DND-41 (cell line): Measurements from ENCODE around the gene GNLY.

Source experiments
- ATAC-seq: fragments of 200-7000 bp; cut with Tn5 transposase; 3 replicates; pipeline ENCODE4 v1.9.1; 2021; ENCODE audit warnings: low read depth; ENCODE audit not compliant: insufficient read depth
- DNase-seq: peaks from one replicate; pipeline ENCODE4 v3.0.0-alpha.2; 2020
- H2AFZ ChIP-seq: 2 replicates; pipeline ENCODE4 v1.6.0; 2012; ENCODE audit warnings: low read depth, low read length
- H3K27ac ChIP-seq: 2 replicates; pipeline ENCODE4 v1.5.1; 2012; ENCODE audit warnings: low read length, inconsistent platforms
- H3K27me3 ChIP-seq: fragments of 200-600 bp; sonication (generic); 2 replicates; pipeline ENCODE4 v1.6.0; 2012; ENCODE audit warnings: low read length, mild to moderate bottlenecking, inconsistent platforms; ENCODE audit not compliant: insufficient read depth, poor library complexity
- H3K36me3 ChIP-seq: 2 replicates; pipeline ENCODE4 v1.5.1; 2012; ENCODE audit warnings: low read length, inconsistent platforms; ENCODE audit not compliant: insufficient read depth
- H3K4me1 ChIP-seq: 2 replicates; pipeline ENCODE4 v1.5.1; 2012; ENCODE audit warnings: mild to moderate bottlenecking, low read length; ENCODE audit not compliant: insufficient read depth
- H3K4me2 ChIP-seq: 2 replicates; pipeline ENCODE4 v1.6.0; 2012; ENCODE audit warnings: mild to moderate bottlenecking, moderate library complexity, low read length, inconsistent platforms; ENCODE audit not compliant: insufficient read depth
- H3K4me3 ChIP-seq, 2 experiments: fragments of 200-600 bp in 1 of 2; shearing (Covaris generic) in 1 of 2; 2 replicates each; pipeline ENCODE4 v1.5.1; 2012 to 2016; ENCODE audit warnings: inconsistent platforms in 2 of 2, low read length in 2 of 2, mild to moderate bottlenecking in 2 of 2, low read depth in 1 of 2, moderate library complexity in 1 of 2
- H3K79me2 ChIP-seq: 2 replicates; pipeline ENCODE4 v1.6.0; 2012; ENCODE audit warnings: low read length, inconsistent platforms; ENCODE audit not compliant: insufficient read depth
- H3K9ac ChIP-seq: 2 replicates; pipeline ENCODE4 v1.6.0; 2012; ENCODE audit warnings: low read depth, mild to moderate bottlenecking, inconsistent platforms, low read length, moderate library complexity
- H3K9me3 ChIP-seq: 2 replicates; pipeline ENCODE4 v1.5.1; 2012; ENCODE audit warnings: low read length, moderate library complexity, mild to moderate bottlenecking, inconsistent platforms; ENCODE audit not compliant: insufficient read depth, severe bottlenecking
- H4K20me1 ChIP-seq: 2 replicates; pipeline ENCODE4 v1.6.0; 2012; ENCODE audit warnings: low read length; ENCODE audit not compliant: insufficient read depth
- EZH2 ChIP-seq: IDR thresholded peaks from 3 replicates; pipeline ENCODE4 v1.6.1; 2012; ENCODE audit warnings: borderline replicate concordance, low read depth, mild to moderate bottlenecking, moderate library complexity, low read length, inconsistent platforms; ENCODE audit not compliant: severe bottlenecking
- TF ChIP-seq, protein P1 (sequence below): IDR thresholded peaks from 2 replicates; pipeline ENCODE4 v1.5.1; 2012; ENCODE audit warnings: borderline replicate concordance, low read length, moderate library complexity, mild to moderate bottlenecking; ENCODE audit not compliant: poor library complexity, severe bottlenecking; ENCODE audit errors: extremely low read depth

The GNLY gene

DNA sequence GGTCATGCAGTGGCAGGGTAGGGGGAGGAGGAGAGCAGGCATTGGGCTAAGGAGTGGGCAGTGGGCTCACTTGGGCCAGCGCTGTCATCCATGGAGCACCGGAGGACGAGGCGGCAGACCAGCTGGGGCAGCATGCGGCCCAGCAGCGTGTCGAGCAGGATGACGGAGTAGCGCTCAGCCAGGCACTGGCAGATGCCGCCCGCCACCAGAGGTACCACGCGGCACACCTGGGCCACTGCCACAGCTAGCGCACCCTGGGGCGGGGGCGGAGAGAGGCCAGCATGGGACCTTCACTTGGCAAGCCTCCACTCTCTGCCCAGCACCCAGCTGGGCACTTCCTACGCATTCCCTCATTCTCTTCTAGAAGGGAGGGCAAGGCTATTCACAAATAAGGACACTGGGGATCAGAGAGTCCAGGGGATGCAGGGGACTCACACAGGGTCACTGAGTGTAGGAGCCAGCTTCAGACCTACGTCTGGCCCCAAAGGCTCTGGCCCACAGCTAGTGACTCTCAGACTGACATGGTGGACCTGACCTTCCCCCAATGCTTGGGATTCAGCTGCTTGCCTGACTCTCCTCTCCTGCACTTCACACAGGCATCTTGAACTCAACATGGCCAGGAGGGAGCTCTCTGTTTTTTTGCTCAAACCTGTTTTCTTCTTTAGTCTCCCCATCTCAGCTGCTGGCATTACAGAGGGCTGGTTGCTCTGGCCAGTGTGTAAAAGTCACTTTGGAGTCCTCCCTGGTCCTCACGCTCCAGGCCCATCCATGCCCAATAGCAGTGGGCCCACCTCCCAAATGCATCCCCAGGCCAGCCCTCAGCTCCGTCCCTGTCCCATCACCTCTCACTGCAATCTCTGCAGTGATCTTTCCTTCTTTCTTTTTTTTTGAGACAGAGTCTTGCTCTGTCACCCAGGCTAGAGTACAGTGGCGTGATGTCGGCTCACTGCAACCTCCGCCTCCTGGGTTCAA is 30.3 kb upstream of the GNLY start:
- H3K9ac ChIP-seq, result no peak overlapping the region
- H4K20me1 ChIP-seq, result 0 out of 2 replicates have a peak, but pooled peaks cover 3% of the 10 kb centered on the region
- no peaks in the 10 kb centered on the region for H3K9me3 ChIP-seq
- H2AFZ ChIP-seq, result no peak overlapping the region
- ATAC-seq (no peak), DNase-seq (no peak)
- TF ChIP-seq, protein P1, sequence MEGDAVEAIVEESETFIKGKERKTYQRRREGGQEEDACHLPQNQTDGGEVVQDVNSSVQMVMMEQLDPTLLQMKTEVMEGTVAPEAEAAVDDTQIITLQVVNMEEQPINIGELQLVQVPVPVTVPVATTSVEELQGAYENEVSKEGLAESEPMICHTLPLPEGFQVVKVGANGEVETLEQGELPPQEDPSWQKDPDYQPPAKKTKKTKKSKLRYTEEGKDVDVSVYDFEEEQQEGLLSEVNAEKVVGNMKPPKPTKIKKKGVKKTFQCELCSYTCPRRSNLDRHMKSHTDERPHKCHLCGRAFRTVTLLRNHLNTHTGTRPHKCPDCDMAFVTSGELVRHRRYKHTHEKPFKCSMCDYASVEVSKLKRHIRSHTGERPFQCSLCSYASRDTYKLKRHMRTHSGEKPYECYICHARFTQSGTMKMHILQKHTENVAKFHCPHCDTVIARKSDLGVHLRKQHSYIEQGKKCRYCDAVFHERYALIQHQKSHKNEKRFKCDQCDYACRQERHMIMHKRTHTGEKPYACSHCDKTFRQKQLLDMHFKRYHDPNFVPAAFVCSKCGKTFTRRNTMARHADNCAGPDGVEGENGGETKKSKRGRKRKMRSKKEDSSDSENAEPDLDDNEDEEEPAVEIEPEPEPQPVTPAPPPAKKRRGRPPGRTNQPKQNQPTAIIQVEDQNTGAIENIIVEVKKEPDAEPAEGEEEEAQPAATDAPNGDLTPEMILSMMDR, result no peak
- TF ChIP-seq EZH2, result no peak
- H3K4me1 ChIP-seq, result no peaks in the 10 kb centered on the region
- H3K27ac ChIP-seq, result no peak overlapping the region
- H3K4me2 ChIP-seq, result no peak overlapping the region
- no peaks in the 10 kb centered on the region for H3K27me3 ChIP-seq
- 0 out of 2 replicates have a peak, but pooled peaks cover 9% of the 10 kb centered on the region for H3K36me3 ChIP-seq
- H3K79me2 ChIP-seq, result no peaks in the 10 kb centered on the region
- no peak overlapping the region for H3K4me3 ChIP-seq

DNA sequence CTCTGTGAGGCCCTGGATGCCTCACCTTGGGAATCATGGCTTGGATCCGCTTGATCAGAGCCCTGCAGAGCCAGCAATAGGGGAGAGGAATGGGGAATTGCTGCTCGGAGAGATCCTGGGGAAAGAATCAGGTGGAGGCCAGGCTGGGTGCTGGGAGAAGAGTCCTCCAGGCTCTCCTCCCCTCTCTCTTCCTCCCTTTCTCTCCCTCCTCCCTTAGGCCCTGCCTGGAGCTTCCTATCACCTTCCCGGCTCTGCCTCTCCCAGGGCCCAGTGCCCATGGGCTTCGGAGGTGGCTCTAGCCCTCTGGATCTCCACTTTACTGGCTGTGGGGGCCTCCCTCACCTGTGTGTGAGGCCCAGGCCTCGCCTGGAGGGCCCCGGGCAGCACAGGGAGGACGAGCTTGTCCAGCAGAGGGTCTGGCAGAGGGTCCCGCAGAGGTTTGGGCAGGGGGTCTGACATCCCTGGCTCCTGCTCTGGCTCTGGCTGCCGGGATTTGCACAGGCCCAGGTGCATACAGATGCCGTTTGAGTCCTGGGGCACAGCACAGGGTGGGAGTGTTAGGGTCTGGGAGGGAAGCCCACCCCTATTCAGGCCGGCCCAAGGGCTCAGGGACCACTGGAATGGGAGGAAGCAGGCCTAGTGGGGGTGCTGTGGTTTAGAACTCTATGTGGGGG is 28.8 kb upstream of the GNLY start:
- TF ChIP-seq, protein P1, result no peak
- TF ChIP-seq EZH2, result no peak
- Histone ChIP-seq H3K4me1 (no peaks in the 10 kb centered on the region), H3K4me2 (no peak overlapping the region), H4K20me1 (0 out of 2 replicates have a peak, but pooled peaks cover 3% of the 10 kb centered on the region), H2AFZ (no peak overlapping the region), H3K4me3 (no peak overlapping the region), H3K36me3 (0 out of 2 replicates have a peak, but pooled peaks cover 4% of the 10 kb centered on the region), H3K79me2 (no peaks in the 10 kb centered on the region), H3K27ac (no peak overlapping the region), H3K27me3 (no peaks in the 10 kb centered on the region), H3K9me3 (no peaks in the 10 kb centered on the region), H3K9ac (no peak overlapping the region)
- DNase-seq, result no peak
- no peak for ATAC-seq

DNA sequence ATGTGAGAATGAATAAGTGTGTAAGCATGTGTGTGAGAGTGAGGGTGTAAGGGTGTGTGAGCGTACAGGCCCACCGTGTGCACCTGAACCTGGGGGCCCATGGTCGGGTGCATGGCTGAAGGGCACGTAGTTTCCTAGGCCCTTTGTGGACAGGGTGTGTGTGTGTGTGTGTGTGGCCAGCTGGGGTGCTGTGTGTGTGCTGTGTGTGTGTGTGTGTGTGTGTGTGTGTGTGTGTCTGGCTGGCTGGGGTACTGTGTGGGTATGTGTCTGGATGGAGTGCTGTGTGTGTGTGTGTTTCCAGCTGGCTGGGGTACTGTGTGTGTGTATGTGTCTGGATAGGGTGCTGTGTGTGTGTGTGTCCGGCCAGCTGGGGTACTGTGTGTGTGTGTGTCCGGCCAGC is 28.1 kb upstream of the GNLY start:
- Histone ChIP-seq H3K27me3 (no peaks in the 10 kb centered on the region), H2AFZ (no peak overlapping the region), H3K4me3 (no peak overlapping the region), H3K27ac (no peak overlapping the region), H4K20me1 (0 out of 2 replicates have a peak, but pooled peaks cover 3% of the 10 kb centered on the region), H3K9me3 (no peaks in the 10 kb centered on the region), H3K4me2 (no peak overlapping the region), H3K4me1 (no peaks in the 10 kb centered on the region), H3K9ac (no peak overlapping the region), H3K79me2 (no peaks in the 10 kb centered on the region), H3K36me3 (0 out of 2 replicates have a peak, but pooled peaks cover 4% of the 10 kb centered on the region)
- ATAC-seq (no peak), DNase-seq (no peak)
- no peak for TF ChIP-seq EZH2
- TF ChIP-seq, protein P1, result no peak
